NCI-H128 (cell line): ENCODE measurements around the gene LITAF.

Source experiments
- DNase-seq: peaks from one replicate; lab custom pipeline; 2025; ENCODE audit not compliant: unreplicated experiment; lab: John Stamatoyannopoulos, UW

Gene LITAF

DNA sequence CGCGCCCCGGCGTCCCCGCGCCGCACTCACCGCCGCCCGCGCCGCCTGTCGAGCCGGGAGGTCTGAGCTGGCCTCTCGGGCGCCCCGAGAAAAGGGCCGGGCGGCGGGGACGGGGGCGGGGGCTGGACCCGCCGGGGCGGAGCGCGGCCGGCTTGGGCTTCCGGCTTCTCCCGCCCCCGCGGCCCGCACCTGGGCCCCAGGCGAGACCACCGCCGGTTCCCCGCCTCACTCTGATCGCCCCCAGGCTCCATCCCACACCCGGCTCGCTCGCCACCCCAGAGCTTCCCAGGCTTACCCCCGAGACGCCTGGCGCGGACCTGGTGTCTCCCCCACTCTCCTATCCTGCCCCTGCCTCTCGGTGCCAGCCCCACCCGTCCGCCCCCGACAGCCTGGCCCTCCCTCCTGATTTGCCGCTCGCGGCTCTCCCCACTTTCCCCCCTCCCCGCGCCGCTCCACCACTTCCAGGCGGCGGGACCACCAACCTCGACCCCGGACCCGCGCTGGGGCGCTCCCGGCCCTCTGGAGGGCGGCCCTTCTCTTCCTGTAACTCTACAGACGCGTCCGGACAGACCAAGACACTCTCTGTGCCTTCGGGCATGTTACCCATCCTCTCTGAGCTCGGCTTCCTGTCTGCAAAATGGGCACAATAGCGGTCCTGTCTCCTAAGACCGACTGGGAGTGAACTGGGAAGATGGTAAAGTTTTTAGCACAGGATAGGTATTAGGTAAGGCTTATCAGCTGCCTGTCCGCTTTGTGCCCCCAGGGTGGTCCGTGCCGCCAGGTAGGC is at the start of gene LITAF:
Gene LITAF (minus strand): TSS at position 64 of the 787 bp plus-strand sequence. CDS start 30,189 bp downstream, outside the sequence.
- DNase-seq: no peak

DNA sequence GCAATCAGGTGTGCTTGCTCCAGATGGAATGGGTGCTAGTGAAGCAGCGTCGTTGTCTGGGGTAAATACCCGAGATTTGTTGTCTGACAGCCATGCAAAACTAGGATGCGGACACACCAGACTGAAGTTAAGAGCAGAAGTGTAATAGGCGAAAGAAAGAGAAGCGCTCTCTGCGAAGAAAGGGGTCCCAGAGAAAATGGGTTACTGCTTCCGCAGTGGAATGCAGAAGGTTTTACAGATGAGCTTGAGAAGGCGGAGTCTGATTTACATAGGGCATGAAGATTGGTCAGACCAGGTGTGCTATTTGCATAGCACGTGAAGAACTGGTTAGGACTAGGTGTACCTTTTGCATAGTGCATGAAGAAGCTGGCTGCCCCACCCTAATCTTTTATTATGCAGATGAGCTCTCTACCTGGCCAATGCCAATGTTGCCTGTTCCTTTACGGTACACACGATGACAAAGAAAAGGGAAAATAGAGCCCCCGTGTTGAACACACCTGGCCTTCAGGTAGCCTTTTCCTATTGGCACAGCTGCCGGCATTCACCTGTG is 49.5 kb upstream of the LITAF start:
- no peak for DNase-seq

DNA sequence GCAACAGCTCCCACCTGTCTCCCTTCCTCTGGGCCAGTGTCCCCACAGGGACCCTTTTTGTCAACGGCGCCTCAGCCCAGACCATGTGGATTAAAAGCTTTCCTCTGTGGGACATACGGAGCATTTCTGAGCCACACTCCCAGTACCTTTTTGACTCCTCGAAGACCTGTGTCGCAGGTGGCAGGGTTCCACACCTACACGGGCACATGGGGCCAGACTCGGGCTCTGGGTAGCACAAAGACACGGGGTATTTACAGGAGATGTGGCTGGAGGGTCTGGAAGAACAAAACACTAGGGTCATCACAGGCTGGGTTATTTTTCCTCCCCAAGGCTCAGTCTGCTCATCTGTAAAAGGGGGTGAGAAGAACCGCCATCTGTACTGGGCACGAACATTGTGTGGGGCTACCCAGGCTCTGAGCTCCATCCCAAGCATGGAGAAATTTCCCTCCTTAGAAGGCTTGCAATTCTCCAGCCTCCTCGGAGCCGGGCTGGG is 49.0 kb upstream of the LITAF start:
- DNase-seq: no peak

DNA sequence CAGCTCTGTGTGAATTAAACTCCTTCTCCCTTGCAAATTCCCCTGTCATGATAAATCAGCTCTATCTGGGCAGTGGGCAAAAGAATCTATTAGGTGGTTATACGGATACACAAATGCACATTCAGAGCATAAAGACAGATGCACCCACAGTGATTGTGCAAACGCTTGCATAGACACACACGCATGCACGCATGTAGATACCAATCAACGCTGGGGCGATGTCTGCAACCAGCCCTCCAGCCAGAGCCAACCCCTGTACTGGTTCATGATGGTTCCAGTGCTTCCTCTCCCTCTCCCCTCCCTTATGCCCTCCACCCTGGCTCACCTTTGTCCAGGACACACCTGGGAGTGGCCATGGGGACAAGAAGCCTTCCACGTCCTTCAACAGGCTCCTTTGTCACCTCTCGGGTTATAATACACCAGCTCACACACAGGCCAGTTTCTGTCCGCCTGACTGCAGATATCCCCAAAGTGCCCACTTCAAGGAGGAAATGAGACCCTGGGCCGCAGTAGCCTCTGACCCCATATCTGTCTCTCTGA is 48.5 kb upstream of the LITAF start:
- no peak for DNase-seq

DNA sequence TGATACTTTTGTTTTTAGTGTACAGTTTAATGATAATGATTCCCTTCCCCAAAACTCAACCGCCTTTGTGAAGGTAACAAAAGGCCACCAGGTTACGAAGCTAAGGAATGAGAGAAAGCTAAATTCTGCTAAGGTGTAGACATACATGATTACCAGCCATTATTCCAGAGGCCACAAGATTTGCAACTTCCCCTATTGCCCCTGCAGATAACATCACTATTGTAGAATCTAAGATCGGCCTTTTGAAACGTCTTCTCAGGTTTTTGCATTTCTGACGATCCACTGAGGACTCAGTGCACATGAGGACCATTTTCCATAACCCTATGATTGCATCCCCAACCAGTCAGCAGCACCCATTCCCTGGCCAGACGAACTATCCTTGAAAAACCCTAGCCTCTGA is 47.6 kb upstream of the LITAF start:
- DNase-seq: no peak

DNA sequence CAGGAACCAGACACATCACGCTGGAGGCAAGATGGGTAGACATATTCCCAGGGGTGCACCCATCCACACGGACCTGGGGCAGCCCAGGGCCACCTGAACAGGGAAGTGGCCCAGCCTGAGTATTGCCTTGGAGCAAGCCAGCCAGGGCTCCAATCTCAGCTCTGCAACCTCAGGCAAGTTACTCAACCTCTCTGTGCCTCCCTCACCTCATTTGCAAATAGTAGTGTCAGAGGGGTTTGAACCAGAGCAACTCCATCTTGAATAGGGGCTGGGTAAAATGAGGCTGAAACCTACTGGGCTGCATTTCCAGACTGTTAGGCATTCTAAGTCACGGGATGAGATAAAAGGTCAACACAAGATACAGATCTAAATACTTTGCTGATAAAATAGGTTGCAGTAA is 46.4 kb upstream of the LITAF start:
- no peak for DNase-seq

DNA sequence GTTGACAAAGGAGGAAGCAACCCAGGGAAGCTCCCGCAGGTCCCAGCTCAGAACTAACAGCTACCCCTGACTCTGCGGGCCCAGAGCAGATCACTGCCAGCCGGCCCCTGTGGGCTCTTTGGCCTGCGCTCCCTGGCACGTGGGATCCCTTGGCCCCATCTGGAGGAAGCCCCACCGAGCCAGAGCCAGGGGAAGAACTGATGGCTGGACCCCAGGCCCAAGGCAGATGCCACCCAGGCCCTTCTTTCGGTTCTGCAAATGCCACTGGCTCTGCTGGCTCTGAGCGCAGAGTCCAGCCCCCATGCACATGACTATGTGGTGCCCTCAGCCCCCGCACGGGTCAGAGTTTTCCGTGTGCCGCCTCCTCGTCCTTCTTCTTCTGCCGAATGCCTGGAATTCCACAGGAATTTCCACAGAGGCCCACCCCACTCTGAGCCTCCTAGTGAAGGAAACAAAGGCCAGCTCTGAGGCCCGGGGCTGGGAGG is 45.8 kb upstream of the LITAF start:
- no peak for DNase-seq

DNA sequence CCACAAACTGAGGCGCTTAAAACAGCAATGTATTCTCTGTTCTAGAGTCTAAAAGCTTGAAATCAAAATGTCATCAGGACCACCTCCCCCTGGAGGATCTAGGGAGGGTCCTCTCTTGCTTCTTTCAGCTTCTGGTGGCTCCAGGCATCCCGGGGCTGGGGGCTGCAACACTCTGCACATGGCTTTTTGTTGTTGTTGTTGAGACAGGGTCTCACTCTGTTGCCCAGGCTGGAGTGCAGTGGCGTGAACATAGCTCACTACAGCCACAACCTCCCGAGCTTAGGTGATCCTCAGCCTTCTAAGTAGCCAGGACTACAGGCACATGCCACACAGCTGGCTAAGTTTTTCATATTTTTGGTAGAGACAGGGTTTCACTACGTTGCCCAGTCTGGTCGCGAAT is 44.5 kb upstream of the LITAF start:
- no peak for DNase-seq

DNA sequence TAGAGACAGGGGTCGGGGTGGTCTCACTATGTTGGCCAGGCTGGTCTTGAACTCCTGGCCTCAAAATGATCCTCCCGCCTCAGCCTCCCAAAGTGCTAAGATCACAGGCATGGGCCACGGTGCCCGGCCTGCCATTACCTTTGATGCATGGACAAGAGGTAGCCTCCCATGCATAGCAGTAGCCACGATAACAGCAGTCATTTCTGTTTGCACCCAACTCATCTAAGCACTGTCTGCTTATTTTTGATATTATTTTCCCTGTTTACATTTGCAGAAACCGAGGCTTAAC is 44.0 kb upstream of the LITAF start:
- DNase-seq: no peak

DNA sequence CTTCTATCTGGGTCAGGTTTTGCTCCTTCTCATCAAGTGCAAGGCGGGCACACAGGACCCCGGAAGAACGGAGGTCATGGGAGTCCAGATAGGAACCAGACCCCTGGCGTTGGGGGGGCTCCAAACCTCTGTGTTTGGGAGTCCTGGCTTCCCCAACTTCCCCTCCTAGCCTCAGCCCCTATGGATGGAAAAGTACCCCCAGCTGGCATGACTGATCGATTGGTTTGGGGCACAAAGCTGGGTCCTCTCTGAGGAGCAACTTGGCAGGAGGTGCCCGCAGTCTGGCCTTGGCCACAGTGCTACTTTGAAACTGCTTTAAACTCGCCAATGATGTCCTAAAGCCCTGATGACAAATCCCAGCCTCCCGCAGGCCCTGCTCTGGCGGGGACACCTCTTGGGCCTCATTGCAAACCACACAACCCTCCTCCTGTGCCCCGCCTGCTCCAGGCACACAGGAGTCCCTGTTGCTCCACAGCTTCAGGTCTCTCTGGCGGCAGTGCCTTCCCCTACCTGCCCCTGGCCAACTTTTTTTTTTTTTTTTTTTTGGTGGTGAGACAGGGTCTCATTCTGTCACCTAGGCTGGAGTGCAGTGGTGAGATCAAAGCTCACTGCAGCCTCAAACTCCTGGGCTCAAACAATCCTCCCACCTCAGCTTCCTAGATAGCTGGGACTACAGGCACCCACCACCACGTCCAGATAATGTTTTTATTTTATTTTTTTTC is 43.5 kb upstream of the LITAF start:
- no peak for DNase-seq

DNA sequence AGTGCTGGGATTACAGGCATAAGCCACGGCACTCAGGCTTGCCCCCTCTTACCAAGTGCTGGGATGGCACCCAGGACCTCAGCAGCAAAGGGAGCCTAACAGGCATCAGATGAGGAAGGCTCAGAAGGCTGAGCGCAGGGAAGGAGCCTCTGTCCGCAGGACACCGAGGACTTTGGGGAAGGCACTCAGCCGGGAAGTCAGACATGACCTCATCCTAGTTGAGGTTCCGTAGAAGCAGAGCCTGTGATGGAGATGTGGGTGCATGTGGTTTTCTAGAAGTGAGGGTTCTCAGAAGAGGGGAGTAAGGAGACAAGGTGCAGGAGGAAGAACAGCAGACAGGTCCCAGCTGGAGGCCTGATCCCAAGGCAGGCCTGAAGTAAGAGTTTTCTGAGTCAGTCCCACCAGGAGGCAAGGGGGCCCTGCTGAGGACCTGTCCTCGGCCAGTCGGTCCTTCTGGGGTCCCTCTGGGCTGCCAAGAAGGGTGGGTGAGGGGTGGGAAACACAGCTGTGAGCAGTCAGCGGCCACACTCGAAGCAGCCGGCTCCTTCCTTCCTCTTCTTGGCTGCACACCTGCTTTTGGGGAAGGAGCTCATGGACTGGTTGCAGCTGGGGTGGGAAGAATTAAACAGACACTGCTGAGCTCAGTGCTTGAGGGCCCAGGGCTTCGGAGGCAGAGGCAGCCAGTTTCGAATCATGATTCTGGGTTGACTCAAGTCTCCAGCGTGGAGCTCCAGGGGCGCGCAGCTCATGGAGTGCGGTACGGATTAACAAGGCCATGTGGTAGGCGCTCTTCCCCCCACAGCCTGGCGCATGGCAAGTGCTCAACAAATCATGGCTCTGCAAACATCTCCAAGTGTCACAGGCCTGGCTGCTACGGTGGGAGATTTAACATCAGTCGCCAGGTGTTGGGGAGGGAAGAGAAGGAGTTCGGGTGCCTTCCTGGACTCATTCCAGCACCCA is 42.6 kb upstream of the LITAF start:
- DNase-seq: no peak

DNA sequence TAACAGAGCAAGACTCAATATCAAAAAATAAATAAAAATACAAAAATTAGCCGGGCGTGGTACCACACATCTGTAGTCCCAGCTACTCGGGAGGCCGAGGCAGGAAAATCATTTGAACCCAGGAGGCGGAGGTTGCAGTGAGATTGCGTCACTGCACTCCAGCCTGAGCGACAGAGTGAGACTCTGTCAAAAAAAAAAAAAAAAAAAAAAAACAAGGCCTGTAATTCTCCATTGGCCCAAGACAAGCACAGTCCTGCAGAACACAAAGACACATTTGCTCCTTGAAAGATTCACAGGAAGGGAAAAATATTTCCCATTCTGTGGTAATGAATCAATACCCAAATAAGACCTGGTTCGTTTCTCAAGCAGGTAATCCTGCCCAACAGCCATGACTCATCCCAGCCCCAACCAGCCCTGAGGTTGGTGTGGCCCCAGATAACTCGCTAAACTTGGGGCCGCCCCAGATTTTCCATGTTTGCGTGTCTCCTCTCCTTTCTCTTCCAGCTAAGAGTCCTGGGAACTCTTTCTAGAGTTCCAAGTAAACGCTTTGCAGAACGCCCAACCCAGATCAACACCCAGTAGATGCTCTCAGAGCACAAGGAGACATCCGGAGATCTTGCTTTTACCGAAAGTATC is 41.2 kb upstream of the LITAF start:
- DNase-seq: no peak

DNA sequence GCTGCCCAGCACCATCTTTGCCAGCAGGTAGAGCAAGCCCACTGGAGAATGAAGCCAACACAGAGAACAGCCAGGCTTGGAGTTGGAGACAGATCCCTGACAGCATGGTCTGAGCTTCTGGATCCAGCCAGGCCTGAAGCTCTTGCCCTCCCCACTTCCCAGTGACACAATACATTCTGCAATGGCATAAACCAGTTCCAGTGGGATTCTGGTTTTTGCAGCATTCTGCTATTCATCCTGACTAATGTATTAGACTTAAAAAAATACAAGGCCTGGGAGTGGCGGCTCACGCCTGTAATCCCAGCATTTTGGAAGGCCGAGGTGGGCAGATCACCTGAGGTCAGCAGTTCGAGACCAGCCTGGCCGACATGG is 40.6 kb upstream of the LITAF start:
- no peak for DNase-seq

DNA sequence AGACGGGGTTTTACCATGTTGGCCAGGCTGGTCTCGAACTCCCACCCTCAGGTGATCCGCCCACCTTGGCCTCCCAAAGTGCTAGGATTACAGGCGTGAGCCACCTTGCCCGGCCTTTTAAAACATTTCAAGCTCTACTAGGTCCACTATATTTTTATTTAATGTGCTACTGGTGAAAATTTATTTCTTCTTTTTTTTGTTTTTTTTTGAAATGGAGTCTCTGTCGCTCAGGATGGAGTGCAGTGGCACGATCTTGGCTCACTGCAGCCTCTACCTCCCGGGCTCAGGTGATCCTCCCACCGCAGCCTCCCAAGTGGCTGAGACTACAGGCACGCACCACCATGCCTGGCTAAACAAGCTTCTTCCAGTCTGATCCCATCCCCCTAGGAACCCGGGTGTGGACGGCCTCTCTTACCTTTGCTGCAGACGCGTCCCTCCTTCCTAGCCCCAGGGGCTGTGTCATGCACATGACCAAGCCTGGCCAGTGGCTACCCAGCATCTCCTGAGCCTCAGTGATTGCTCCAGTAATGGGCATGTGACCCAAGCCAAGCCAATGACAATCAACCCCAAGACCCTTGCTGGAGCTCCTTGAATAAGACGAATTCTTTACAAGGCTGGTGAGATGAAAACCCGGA is 40.1 kb upstream of the LITAF start:
- DNase-seq: no peak

DNA sequence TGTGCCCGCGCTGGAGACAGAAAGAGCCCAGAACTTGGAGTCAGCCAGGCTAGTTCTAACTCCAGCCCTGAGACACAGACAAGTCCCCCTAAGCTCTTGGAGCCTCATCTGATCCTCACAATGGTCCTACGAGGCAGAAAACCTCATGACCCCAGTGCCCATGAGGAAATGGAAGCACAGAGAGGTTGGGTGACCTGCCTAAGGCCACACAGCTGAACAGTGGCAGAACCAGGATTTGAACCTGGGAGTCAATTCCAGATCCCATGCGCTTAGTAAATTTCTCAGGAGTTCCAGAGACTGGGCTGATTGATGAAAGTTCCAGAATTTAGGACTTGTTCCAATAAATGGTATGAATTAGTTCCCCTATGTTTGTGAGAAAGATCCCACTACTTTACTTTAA is 39.0 kb upstream of the LITAF start:
- DNase-seq: no peak

DNA sequence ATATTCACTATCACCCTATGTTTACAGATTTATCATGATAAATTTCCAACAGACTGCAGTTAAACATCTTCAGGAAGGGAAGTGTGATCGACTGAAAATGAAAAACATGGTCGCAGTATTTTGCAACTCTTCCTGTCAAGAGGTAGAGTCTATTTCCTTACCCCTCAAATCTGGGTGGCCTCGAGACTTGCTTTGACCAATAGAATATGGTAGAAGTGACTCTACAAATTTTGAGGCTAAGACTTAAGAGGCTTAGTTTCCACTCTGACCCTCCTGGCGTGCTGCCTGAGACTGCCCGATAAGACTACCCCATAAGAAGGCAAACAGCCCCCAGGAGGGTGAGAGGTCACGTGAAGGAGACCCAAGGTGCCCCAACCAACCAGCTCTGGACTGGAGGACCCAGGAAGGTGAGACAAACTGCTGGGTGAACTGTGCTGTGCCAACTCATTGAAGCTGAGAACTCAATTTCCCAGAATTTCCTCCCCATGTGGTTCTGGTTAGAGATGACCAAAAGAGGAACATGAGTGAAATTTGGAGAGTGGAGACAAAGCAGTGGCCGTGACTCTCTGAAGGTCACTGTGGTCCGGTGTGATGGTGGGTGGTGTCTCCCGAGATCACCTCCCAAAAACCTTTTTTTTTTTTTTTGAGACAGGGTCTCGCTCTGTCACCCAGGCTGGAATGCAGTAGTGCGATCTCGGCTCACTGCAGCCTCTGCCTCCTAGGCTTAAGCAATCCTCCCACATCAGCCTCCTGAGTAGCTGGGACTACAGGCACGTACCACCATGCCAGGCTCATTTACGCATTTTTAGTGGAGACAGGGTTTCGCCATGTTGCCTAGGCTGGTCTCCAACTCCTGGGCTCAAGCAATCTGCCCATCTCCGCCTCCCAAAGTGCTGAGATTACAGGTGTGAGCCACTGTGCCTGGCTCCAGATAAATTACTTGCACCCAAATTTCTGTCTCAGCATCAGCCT is 38.2 kb upstream of the LITAF start:
- DNase-seq: no peak

DNA sequence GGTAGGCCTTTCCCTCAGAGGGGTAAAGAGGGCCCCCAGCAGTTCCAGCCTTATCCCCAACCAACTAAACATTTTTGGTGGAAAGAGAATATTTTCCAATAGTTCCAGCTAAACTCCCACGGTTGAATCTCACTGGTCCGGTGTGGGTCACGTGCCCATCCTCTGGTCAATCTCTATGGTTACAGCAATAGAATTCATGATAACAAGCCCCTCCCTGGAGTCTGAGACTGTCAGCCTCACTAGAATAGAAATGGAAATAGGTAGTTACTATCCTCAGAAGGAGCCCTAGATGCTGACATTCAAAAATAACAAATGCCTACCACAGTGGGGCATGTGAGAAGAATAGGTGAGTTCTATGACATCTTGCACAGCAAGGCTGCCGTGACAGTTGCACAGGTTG is 37.5 kb upstream of the LITAF start:
- no peak for DNase-seq

DNA sequence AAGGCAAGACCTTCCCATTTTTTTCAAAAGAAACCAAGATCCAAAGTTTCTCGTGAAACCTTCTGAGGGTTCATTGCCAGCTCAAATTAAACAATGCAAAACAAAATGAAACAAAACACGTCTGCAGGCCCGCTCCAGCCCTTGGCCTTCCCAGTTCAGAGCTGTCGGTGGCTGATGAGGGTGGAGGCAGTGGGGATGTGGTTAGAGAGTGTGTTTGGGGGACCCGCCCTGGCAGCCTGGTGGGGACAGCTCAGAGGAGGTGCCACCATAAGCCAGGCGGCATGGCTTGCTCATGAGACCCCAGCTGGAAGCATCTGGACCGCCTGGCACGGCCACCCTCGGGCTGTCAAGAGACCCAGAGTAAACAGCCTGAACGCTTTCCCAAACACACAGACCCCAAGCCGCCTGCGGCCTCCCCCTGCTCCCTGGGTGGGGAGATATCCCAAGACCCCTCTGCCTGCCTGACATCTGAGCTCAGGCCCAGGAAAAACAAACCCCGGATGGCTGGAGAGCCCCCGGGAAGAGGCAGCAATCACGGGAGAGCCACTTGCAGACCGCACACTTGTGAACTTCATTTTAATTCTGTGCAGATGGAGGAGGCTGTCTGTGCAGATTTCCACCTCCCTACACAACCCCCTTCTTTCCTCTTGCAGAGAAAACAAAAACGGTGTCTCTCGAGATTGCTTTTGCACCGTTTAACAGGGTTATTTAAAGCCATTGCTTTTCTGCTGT is 35.4 kb upstream of the LITAF start:
- DNase-seq: no peak
